ENCODE results near the gene NAP1L4. TPM values are rescaled to one million over a fixed set of nuclear protein-coding genes. Genes with fewer than 3 reads are reported as not detected.
A peak's percentile ranks its signal among the peaks of the same experiment; 100 is the strongest.

The NAP1L4 gene
- total and polyA plus RNA-seq, 10 donors = 79.5 to 137 (median 114) TPM

DNA sequence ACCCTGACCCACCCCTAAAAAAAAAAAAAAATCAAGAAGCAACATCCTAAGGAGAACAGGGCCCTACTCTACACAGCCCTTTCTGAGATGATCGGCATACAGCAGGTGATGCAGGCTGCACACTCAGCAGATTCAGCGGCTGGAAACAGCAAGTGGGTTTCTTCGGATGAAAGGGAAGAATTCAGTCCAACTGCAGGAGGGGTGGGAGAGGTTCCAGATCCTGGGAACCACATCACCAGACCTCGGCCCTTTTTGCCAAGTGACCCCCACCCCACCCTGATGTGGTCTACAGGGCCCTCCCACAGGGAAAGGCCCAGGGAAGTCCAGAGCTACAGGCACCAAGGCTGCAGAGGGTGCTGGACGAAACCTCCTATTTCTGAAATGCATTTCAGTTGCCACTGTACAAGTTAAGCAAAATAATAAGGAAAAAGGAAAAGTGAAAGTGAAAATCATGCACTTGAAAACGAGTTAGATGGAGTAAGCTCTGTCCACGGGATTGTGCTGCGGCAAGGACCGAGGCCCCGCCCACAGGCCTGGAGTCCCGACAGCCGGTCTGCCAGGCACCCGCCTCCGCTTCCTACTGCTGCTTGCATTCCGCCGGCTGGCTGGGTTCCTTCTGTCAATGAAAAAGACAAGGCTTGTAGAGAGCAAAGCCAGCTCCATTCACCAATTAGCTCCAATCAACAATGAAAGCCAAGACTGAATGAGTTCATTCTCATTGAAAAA, 46.9 kb downstream of the NAP1L4 start:
- H3K4me3 ChIP-seq = peak overlapping the region in 3 of 8 donors; percentile 19 to 45 (median 22)
- 18 to 35% (median 25%) methylated on average over 16 of the region's 16 CpGs for WGBS, 5 donors
- peaks cover 6 to 73% (median 29%) of the 10 kb centered on the region in 6 donors for H3K4me1 ChIP-seq
- no peaks in the 10 kb centered on the region for H3K9me3 ChIP-seq
- intact Hi-C loops (cut with DNase I; ENCODE audit: low total_unique reads) = no loop called here
- H3K27ac ChIP-seq = peak overlapping the region; percentile 19 to 81 (median 71)
- peak in 2 of 3 donors; percentile 60 to 76 for TF ChIP-seq POLR2AphosphoS5 (IDR thresholded peaks at IDR 0.05)
- TF ChIP-seq, protein P1, sequence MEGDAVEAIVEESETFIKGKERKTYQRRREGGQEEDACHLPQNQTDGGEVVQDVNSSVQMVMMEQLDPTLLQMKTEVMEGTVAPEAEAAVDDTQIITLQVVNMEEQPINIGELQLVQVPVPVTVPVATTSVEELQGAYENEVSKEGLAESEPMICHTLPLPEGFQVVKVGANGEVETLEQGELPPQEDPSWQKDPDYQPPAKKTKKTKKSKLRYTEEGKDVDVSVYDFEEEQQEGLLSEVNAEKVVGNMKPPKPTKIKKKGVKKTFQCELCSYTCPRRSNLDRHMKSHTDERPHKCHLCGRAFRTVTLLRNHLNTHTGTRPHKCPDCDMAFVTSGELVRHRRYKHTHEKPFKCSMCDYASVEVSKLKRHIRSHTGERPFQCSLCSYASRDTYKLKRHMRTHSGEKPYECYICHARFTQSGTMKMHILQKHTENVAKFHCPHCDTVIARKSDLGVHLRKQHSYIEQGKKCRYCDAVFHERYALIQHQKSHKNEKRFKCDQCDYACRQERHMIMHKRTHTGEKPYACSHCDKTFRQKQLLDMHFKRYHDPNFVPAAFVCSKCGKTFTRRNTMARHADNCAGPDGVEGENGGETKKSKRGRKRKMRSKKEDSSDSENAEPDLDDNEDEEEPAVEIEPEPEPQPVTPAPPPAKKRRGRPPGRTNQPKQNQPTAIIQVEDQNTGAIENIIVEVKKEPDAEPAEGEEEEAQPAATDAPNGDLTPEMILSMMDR (IDR thresholded peaks at IDR 0.05 in 8 of 11, conservative IDR thresholded peaks at IDR 0.05 in 3 of 11) = no peak
- H3K27me3 ChIP-seq (replicated peaks in 1 of 7) = no peaks in the 10 kb centered on the region
- peaks cover 0 to 70% (median 40%) of the 10 kb centered on the region in 6 donors for H3K36me3 ChIP-seq
- DNase-seq = peak; percentile 92

GRCh38 chr11:2944530-2944929, 47.6 kb downstream of the NAP1L4 start:
- Histone ChIP-seq H3K27ac (peak overlapping the region in 7 of 8 donors; percentile 58 to 81 (median 72)), H3K36me3 (peaks cover 0 to 64% (median 33%) of the 10 kb centered on the region in 6 donors), H3K27me3 (replicated peaks in 1 of 7) (no peaks in the 10 kb centered on the region), H3K4me3 (no peak overlapping the region), H3K4me1 (peaks cover 6 to 75% (median 29%) of the 10 kb centered on the region in 6 donors), H3K9me3 (peaks cover 0 to 1% (median 0%) of the 10 kb centered on the region in 8 donors)
- DNase-seq = peak; percentile 75
- intact Hi-C loops (cut with DNase I; ENCODE audit: low total_unique reads) = no loop called here
- 66 to 95% (median 86%) methylated on average over 20 to 24 of the region's 24 CpGs for WGBS, 5 donors
- TF ChIP-seq, protein P1 (IDR thresholded peaks at IDR 0.05 in 8 of 11, conservative IDR thresholded peaks at IDR 0.05 in 3 of 11) = peak in 1 of 11 experiments; percentile 8
- TF ChIP-seq POLR2A (IDR thresholded peaks at IDR 0.05) (no peak), POLR2AphosphoS5 (IDR thresholded peaks at IDR 0.05) (peak; percentile 3 to 72 (median 36))

DNA sequence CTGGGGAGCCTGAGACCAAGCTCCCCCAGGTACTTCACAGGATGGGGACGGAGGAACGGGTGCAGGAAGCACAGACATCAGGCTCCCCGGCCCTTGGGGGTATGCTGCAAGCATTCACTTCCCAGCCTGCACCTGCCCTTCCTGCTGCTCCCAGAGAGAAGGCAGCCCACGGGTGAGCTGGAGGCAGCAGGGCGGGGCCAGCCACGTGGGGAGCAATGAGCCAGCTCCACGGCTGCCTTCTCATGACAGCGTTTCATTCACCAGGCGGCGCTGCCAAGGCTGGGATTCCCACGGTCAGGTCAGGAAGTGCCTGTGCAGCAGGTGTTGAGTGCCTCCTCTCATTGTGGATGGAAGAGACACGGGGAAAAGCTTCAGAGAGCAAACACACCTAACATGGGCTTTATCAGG, 48.4 kb downstream of the NAP1L4 start:
- 55 to 73% (median 64%) methylated on average over 6 to 12 of the region's 12 CpGs for WGBS, 5 donors
- Histone ChIP-seq H3K4me3 (no peak overlapping the region), H3K27me3 (replicated peaks in 1 of 7) (no peaks in the 10 kb centered on the region), H3K9me3 (peaks cover 0 to 9% (median 5%) of the 10 kb centered on the region in 8 donors), H3K27ac (peak overlapping the region in 5 of 8 donors; percentile 69 to 81 (median 72)), H3K36me3 (peaks cover 0 to 56% (median 25%) of the 10 kb centered on the region in 6 donors), H3K4me1 (peaks cover 6 to 75% (median 29%) of the 10 kb centered on the region in 6 donors)
- TF ChIP-seq POLR2AphosphoS5 (IDR thresholded peaks at IDR 0.05) (peak; percentile 27 to 75 (median 45)), POLR2A (IDR thresholded peaks at IDR 0.05) (no peak)
- intact Hi-C loops (cut with DNase I; ENCODE audit: low total_unique reads) = no loop called here
- DNase-seq = peak; percentile 74

DNA sequence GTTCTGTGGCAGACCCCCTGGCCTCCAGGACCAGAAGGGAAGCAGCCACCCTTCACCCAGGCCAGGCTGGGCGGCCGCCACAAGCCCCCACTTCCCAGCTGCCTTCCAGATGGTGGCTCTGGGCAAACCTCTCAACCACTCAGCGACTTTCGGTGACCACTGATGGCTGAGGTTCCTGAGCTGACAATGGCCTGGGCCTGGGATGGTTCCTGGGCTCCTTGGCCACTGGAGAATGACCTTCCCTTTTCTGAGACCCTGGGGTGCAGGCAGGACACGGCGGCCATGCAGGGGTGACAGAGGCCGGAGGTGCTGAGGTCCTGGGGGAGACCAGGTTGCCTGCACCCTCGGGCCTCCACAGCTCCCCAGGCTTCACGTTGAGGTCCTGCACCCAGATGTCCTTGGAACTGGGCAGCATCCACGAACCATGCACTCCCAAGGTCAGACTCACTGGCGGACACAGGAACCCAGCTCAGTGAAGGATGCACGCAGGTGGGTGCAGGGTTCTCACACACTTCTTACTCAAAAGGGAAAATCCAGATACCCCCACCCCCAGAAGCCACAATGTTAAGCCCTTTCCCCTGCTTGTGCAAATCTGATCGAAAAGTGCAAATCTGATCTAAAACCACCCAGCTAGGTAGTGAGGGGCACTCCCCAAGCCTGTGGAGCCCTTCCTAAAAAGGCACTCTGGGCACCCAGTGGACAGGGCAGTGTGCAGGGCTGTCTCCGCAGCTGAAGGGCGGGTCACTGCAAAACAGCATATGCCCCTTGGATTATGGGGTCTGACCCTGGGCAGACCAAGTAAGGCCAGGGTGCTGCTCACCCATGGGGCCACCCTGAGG, 49.0 kb downstream of the NAP1L4 start:
- no peak for DNase-seq
- H3K36me3 ChIP-seq = peaks cover 0 to 49% (median 19%) of the 10 kb centered on the region in 6 donors
- peaks cover 0 to 13% (median 9%) of the 10 kb centered on the region in 8 donors for H3K9me3 ChIP-seq
- no peaks in the 10 kb centered on the region for H3K27me3 ChIP-seq (replicated peaks in 1 of 7)
- peaks cover 6 to 71% (median 29%) of the 10 kb centered on the region in 6 donors for H3K4me1 ChIP-seq
- TF ChIP-seq POLR2A (IDR thresholded peaks at IDR 0.05) (no peak), POLR2AphosphoS5 (IDR thresholded peaks at IDR 0.05) (peak in 2 of 3 donors; percentile 3 to 64)
- WGBS, 5 donors = 67 to 89% (median 82%) methylated on average over 5 to 15 of the region's 15 CpGs
- peak overlapping the region in 4 of 8 donors; percentile 69 to 81 (median 71) for H3K27ac ChIP-seq
- no peak overlapping the region for H3K4me3 ChIP-seq
- intact Hi-C loops (cut with DNase I; ENCODE audit: low total_unique reads) = no loop called here
